Stimulated activated naive CD8-positive, alpha-beta T cell treated with anti-CD3 and anti-CD28 coated beads, Interleukin-15, Interleukin-2, amounts not matched to agents 100 U/mL and 50 U/mL, for 24 hours (primary cell): ENCODE measurements around the gene FBXL17.

ENCODE experiments used
- ATAC-seq: fragments of 150-1000 bp; cut with Tn5 transposase; one replicate; pipeline ENCODE4 v1.10.0; 2021
- DNase-seq: peaks from one replicate; pipeline ENCODE4 v3.0.0; 2021

FBXL17 gene

DNA sequence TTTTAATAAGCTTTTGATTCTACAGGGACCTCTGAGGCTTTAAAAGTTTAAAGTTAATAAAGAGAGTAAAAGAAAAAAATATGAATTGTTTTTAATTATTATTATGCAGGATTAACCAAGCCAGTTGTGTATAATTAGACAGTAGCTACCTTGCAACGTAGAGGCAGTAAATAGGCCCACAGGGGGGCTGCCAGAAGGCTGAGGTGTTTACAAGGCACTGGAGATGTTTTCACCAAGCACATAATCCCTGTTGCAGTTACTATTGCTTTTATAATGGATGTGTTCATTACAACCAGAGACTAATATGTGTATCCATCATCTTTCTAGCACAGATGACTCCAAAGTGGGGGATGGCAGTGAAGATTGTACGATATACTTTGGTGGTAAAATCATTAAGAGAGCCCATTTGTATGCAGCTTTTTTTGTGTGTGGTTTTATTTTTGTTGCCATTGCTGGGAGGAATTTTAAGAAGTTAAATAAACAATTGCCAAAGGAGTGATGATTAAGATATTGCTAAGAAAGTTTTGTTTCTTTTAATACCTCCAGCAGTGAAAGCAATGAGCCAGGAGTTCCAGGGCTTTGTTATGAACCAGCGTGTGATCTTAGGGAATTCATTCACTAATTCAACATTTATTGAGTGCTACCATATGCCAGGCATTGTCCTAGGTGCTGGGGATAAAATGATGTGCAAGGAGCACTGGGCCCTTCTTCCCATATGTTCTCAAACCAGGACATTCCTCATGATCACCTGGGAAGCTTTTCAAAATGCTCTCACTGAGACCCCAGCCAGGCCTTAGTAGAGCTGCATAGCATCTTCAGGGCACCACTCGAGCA is 572.5 kb downstream of the FBXL17 start:
- no peak for ATAC-seq
- DNase-seq, result no peak
